ENCODE data around the gene DHX9.

DNA sequence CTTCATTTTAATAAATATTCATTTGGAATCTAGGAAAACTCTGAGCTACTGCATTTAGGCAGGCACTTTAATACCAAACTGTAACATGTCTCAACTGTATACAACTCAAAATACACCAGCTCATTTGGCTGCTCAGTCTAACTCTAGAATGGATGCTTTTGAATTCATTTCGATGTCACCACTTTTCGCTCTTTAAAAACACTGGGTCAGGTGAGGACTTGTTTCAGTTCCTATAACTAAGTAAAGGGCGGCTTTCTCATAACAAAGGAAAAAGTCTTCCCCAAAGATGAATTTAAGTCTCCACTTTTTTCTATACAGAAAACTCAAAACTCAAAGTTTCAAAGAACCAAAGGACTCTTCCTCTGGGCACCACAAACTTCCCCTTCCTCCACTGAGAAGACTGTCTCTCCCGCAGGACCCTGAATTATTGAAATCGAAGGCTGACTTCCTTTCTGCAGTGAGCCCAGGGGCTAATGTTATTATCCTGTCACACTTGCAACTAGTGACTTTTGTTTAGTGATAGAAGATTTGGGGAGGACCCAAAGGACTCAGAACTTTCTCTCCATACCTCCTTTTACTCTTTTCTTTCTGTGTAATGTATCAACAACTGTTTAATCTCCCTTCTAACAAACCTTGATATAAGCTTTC is 9.7 kb upstream of the DHX9 start:
- TF ChIP-seq, protein P1, sequence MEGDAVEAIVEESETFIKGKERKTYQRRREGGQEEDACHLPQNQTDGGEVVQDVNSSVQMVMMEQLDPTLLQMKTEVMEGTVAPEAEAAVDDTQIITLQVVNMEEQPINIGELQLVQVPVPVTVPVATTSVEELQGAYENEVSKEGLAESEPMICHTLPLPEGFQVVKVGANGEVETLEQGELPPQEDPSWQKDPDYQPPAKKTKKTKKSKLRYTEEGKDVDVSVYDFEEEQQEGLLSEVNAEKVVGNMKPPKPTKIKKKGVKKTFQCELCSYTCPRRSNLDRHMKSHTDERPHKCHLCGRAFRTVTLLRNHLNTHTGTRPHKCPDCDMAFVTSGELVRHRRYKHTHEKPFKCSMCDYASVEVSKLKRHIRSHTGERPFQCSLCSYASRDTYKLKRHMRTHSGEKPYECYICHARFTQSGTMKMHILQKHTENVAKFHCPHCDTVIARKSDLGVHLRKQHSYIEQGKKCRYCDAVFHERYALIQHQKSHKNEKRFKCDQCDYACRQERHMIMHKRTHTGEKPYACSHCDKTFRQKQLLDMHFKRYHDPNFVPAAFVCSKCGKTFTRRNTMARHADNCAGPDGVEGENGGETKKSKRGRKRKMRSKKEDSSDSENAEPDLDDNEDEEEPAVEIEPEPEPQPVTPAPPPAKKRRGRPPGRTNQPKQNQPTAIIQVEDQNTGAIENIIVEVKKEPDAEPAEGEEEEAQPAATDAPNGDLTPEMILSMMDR (IDR thresholded peaks at IDR 0.05), result no peak
- no peak for TF ChIP-seq POLR2A (IDR thresholded peaks at IDR 0.05)

Data from thyroid gland (tissue), 4 donors.